Activated CD4-positive, CD25-positive, alpha-beta regulatory T cell treated with anti-CD3 and anti-CD28 coated beads, Interleukin-2, amount 50 U/mL, for 24 hours (primary cell): ENCODE measurements around the gene KMT5C.
"Not testable (repeated sequence)": the region's sequence is repeated elsewhere in the genome, so short reads cannot be mapped to it uniquely, and the experiment has no call there.

Source experiments
- ATAC-seq, 2 donors: fragments of 150-1000 bp; cut with Tn5 transposase; one replicate each; pipeline ENCODE4 v1.10.0; 2021; ENCODE audit warnings: mild to moderate bottlenecking in 1 of 2, moderate library complexity in 1 of 2

Gene KMT5C

DNA sequence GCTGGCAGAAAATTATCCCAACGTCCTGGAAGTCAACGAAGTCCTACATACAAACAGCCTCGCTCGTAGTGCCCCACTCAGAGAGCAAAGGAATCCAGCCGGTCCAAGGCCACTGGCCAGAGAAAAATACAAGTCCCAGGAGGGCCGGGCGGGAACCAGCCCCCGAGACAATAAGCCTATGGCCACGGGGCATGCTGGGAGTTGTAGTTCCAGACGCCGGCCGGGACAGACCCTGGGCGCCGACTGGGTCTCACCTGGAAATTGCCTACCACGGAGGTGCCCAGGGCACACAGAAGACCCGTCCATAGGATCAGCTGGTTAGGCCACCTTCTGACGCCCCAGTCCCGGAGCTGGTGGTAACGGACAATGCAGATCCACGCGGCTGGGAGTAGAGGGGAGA, 19.9 kb upstream of the KMT5C start:
- ATAC-seq: no peak

DNA sequence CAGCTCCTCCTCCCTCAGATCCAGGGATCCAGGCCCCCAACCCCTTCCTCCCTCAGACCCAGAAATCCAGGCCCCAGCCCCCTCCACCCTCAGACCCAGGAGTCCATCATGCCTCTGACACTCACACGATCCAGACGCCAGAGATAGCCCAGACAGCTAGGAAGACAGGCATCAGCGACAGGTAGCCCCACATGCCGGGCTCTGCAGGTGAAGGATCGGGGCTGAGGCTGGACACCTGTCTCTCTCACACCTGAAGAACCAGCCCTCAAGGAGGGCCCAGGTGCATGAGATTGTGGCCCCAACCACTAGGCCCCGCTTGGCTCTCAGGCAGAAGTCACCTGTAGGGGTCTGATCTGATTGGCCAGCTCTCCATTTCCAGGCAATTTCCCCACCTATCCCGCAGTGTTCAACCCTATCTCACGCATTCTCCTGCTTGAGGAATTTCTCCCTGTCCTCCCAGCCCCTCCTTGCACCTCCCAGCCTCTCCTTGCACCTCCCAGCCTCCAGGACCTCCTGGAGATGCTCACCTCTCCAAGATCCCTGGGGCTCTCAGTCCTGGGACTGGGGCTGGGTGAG, 18.7 kb upstream of the KMT5C start:
- ATAC-seq: no peak

DNA sequence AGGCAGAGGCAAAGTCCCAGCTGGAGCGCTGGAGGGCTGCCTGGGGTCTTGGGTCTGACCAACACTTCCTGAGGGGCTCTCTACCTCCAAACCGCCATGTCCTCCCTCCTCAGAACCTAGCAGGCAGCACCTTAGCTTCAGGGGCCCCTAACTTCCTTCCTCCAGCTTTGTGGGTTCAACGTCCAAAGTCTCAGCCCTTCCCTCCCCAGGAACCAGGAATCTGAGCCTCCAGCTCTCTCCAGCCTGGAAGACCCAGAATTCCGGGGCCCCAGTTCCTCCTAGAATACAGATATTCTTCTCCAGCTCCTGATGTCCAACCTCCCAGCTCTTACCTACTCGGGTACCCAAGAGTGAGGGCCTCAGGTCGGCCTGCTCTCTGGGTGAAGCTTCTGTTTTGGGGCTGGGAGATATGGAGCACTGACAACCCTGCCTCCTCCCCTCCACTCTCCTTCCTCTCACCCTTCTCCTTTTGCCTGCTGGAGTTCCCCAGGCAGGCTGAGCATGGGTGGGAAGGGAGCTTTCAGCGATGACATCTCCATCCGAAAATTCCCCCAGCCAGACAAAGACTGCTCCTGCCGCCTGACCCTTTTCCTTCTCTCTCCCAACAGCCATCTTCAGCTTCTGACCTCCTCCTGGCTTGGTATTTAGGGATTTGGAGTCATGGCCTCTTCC, 18.1 kb upstream of the KMT5C start:
- no peak for ATAC-seq

DNA sequence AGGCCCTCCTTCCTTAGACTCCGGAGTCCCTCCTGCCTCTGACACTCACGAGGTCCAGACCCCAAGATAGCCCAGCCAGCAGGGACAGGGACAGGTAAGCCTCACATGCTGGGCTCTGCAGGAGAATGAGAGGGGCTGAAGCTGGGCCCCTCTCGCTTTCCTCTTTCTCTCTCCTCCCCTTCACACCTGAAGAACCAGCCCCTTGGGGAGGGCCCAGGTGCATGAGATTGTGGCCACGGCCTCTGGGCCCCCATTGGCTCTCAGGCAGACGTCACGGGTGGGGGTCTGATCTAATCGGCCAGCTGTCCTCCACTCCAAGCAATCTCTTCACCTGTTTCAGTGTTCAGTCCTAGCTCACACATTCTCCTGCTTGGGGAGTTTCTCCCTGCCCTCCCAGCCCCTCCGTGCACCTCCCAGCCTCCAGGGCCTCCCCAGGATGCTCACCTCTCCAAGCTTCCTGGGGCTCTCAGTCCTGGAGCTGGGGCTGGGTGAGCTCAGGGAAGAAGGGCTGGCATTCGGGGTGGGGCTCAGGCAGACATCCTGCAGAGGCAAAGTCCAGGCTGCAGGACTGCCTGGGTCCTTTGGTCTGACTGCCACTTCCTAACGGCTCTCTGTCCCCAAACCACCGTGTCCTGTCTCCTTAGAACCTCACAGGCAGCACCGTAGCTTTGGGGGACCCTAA, 17.3 kb upstream of the KMT5C start:
- no peak for ATAC-seq

DNA sequence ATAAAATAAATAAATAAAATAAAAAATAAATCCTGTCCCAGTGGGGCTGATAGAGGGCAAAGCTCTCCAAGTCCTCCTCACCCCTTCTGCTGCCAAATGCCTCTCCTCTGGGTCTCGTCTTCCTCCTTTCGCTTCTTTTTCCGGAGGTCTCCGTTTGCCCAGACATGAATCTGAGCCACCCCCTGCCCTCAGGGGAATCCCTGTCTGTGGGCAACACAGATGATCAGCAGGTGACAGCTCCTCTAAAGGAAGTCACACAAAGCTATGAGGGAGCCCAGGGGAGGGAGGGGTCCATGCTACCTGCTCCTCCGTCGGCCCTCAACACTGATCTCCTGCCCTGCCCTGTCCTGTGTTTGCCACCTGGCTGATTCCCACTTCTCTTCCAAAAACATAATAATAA, 15.0 kb upstream of the KMT5C start:
- ATAC-seq: no peak

DNA sequence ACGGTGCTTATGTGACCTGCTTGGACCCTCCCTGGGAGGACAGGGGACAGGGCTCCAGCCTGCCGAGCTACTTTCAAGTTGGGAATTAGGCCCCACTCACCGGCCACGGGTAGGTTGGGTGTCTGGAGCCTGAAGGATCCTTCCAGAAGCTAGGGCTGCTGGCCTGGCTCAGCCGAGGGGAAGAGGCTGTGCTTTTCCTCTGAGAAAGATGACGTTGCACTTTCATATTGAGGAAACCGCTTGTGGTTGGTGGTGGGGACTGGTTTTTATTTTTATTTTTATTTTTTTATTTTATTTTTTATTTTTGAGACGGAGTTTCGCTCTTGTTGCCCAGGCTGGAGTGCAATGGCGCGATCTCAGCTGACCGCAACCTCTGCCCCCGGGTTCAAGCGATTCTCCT, 14.5 kb upstream of the KMT5C start, which contains the start of gene TMEM150B:
TMEM150B (minus strand) TSS at position 170 of the 400 bp plus-strand sequence. CDS start 4,305 bp downstream, outside the sequence.
- ATAC-seq: no peak

DNA sequence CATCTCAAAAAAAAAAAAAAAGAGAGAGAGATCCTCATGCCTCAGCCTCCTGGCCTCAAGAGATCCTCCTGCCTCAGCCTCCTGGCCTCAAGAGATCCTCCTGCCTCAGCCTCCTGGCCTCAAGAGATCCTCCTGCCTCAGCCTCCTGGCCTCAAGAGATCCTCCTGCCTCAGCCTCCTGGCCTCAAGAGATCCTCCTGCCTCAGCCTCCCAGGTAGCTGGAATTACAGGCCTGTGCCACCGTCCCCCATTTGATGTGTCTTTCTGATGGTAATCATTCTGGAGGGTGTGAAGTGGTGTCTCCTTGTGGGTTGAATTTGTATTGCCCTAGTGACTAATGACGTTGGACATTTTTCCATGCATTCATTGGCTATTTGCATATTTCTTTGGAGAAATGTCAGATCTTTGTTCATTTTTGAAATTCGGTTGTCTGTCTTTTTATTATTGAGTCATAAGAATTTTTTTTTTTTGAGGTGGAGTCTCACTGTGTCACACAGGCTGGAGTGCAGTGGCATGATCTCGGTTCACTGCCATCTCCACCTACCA, 10.8 kb upstream of the KMT5C start:
- ATAC-seq: not testable (repeated sequence)

DNA sequence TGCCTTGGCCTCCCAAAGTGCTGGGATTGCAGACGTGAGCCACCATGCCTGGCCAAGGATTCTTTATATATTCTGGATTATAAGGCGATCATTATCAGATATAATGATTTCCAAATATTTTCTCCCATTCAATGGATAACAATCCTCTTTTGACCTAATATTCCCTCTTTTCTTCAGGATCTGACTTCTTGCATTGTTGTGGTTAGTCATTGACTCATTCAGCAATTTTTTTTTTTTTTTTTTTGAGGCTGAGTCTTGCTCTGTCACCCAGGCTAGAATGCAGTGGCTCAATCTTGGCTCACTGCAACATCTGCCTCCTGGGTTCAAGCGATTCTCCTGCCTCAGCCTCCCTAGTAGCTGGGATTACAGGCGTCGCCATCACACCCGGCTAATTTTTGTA, 9.9 kb upstream of the KMT5C start:
- ATAC-seq: not testable (repeated sequence)

DNA sequence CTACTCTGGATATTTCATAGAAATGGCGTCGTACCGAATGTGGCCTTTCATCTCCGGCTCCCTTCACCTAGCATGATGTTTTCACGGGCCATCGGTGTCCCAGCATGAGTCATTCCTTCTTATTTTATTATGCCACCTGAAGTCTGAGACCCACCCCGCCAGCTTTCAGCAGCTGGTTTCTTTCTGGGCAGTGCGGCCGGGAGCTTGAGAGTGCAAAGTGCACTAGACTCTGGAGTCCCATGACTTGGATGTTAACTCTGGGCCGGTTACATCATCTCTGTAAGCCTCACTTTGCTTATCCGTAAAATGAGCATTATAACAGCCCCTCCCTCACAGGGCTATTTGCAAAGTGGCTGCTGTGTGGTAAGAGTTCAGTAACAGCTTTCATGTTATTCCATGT, 5.8 kb upstream of the KMT5C start:
- no peak for ATAC-seq

DNA sequence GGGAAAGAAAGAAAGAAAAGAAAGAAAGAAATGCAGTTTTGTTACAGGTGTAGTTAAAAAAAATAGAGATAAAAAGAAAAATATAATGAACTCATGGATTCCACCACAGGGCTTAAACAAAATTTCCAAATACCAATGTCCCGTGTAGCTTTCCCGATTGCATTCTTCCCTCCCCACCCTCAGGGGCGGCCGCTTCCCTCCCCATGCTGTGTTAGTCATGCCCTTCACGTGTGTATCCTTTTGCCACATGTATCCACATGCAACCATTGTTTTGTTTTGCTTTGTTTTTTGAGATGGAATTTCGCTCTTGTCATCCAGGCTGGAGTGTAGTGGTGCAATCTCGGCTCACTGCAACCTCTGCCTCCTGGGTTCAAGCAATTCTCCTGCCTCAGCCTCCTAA, 3.6 kb upstream of the KMT5C start:
- no peak for ATAC-seq

DNA sequence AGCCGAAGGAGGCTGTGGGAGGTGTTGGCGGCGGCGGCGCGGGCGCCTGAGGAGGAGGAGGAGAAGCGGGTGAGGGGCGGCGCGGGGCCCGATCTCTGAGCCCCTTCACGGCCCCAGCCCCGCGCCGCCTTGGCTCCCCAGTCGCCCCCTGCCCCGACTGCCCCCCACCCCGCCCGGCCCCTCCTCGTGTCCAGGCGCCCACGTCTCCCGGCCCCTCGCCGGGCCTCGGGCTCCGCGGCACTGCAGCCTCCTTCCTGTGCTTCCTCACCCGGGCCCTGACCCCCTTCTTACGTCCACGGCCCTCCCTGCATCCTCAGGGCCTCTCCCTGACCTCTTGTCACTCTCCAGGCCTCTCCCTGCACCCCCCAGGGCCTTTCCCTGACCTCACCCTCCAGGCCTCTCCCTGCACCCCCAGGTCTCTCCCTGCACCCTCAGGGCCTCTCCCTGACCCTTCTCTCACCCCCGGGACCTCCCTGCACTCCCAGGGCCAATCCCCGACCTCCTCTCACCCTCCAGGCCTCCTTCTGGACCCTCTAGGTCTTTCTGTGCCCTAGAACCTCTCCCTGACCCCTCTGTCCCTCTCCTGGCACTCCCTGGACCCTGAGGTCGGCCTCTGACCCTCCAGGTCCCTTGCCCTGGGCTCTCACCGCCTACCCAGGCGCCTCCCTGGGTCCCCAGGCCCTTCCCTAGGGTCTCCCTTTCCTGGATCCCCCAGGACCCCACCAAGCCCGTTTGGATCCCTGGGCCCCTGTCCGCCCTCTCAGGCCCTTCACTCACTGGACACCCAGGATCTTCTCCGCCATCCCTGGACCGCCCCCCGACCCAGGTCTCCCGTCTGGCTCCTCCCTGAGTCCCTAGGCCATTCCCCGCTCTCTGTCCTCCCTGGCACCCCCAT, 460 bp downstream of the KMT5C start:
- no peak for ATAC-seq

DNA sequence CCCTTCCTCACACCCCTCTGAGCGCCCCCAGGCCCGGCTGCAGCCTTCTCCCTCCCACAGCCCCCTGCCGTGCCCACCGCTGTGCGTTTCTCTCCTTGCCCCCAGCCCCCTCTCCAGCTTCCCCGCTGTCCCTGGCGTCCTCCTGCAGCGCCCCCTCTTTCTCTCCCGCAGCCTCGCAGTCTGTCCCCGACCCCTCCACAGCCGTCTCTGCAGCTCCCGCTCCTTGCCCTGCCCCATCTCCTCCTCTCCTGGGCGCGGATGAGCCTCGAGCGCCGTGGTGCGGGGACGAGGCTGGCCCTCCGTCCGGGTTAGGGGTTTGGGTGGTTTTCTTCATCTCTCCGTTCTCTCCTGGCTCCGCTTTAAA, 1.1 kb downstream of the KMT5C start:
- ATAC-seq: no peak

DNA sequence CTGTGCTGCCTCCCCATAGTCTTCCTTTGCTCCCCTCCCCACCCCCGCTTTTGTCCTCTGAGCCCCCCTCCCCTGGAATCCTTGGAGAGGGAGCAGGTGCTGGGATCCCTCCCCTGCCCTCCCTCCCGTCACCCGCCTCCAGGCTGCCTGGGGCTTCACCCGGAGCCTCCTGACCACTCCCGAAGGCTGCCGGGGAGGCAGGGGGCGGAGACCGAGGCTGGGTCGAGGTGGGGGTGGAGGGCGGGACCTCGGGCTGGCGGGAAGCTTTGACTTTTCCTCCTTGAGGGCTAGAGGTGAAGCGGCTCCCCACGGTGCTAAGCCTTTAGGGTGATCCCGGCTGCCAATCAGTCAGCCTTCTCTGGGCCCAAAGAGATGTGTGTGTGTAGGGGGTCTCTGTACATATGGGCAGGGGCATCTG, 1.5 kb downstream of the KMT5C start:
- ATAC-seq: no peak

DNA sequence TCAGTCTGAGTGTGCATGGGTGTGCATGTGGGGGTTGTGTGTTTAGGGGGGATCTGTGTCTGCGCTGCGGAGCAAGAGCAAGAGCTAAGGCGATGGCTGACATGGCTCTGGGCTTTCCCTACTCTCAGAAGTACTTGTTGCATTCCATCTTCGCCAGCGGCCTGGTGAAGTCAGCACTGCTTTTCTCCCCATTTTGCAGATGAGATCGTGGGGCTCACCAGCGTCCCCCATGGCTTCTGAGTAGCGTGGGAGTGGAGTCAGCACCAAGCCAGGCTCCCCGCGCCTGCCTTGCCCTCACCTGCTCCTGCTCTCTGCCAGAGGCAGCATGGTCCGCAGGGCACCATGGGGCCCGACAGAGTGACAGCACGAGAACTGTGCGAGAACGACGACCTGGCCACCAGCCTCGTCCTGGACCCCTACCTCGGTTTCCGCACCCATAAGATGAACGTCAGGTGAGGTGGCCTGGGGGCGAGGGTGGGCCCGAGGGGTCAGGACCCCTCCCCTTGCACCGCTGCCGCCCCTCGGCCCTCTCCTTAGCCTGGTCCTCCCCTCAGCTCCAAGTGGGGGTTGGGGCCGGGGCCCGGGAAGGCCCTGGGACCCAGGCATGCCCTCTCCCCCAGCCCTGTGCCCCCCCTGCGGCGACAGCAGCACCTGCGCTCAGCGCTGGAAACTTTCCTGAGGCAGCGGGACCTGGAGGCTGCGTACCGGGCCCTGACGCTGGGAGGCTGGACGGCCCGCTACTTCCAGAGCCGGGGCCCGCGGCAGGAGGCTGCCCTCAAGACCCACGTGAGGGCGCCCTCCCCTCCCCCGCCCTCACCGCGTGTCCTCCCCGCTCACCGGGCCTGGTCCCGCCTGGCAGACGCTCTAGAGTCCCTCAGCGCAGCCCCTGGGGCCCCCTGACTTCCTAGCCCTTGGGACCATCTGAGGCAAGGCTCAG, 2.2 kb downstream of the KMT5C start:
- no peak for ATAC-seq

DNA sequence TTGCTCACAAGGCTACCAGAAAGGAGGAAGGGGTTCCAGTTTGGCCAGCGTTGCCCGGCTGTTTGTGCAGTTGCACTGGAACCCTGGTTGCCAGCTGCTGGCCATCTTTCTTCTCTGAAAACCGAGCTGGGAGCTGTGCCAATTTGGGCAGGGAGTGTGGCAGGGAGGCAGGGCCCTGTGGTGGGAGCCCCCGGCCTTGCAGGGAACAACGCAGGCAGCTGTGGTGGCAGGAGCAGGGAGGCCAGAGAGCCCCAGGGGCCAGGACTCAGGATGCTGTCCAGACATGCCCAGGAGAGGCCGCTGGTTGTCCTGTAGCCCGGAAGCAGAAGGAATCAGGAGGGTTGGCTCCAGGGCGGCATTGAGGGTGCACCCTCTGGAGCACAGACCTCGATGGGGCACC, 4.8 kb downstream of the KMT5C start:
- no peak for ATAC-seq

DNA sequence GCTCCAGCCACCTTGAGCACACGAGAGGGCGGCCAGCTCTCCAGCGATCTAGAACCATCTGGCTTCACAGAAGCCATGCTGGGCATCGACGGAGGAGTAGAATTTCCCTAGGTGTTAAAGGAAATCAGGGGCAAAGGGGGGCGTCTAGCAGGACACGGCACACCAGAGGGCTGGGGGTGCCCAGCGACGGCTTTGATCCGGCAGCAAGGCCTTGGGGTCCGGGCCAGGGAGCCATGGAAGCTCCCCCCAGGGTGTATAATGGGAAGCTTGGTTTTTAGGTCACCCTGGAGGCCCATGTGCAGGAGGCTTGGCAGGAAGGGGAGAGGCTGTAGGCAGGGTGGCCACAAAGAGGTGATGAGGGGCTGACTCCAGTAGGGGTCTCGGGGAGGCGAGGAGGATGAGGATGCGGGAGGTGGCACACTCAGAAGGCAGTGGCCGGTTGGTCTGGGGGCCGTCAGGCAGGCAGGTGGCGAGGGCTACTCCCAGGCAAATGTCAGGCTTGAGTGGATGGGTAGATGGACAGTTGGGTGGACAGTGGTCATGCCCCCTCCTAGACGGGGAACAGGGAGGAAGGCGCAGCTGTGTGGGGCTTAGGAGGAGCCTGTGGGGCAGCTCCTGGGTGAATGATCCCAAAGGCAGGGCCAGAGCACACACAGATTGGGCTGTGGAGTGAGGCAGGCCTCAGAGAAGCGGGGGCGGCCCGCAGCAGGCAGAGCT, 5.6 kb downstream of the KMT5C start:
- ATAC-seq: no peak

DNA sequence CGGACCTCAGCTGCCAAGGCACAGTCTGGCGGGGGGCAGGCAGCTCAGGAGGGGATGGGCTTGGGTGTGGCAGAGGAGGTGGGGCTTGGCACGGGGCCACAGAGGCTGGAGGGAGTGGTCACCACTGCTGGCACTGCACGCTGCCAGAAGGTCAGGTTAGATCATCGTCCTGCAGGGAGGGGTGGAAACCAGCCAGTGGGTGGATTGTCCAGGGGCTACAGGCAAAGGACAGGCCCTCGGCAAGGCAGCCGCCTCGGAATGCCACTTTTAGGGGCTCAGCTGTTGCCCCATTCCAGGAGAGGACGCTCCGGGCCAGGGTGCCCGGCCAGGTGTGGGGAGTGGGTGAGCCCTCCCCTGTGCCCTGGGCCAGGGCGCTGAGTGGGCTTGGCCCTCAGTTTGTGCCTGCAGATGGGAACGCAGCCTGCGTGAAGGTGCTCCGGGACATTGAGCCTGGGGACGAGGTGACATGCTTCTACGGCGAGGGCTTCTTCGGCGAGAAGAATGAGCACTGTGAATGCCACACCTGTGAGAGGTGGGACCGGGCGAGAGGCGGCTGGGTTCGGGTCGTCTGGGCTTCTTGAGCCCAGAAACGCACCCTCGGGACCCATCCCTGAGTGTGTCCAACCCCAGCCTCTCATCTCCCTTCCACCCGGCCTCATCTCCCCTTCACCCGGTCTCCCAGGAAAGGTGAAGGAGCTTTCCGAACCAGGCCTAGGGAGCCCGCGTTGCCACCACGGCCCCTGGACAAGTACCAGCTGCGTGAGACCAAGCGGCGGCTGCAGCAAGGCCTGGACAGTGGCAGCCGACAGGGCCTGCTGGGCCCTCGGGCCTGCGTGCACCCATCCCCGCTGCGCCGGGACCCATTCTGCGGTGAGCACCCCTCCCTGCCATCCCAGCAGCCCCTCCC, 6.4 kb downstream of the KMT5C start:
- ATAC-seq: no peak

DNA sequence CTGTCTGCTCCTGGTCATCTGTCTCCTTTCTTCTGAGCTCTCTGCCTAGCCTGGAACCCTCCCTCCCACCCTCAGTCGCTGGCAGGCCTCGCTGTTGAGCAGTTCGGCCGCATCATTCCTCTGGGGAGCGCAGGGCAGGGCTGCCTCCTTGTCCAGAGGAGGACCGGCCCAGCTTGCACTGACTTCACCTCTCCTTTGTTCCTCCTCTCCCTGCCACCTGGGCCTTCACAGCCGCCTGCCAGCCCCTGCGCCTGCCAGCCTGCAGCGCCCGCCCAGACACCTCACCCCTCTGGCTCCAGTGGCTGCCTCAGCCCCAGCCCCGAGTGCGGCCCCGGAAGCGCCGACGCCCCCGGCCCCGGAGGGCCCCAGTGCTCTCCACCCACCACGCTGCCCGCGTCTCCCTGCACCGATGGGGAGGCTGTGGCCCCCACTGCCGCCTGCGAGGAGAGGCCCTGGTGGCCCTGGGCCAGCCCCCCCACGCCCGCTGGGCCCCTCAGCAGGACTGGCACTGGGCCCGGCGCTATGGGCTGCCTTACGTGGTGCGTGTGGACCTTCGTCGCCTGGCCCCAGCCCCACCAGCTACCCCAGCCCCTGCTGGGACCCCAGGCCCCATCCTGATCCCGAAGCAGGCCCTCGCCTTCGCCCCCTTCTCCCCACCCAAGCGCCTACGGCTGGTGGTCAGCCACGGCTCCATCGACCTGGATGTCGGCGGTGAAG, 7.2 kb downstream of the KMT5C start:
- ATAC-seq: no peak

DNA sequence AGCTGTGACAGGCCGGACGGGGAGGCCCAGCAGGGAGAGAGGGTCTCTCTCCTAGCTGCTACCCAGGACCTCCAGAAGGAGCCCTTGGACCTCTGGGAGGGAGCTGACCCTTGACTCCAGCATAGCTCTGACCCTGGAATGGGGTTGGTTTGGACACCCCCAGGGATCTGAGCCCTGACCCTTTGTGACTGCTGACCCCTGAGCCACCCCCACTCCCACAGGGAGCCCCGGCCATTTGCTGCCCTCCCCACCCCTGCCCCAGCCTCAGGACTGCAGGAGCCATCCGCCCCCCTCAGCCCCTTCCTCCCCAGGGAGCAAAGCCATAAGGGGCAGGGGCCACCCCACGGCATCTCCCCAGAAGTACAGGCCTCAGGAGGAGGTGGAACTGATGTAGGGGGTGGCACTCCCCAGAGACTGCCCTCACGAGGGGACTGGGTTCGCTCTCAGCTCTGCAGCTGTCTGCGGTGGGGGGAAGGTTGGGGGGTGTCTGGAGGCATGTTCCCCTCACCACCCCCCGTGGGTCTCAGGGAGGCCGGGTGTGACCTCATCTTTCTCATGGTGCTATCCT, 7.8 kb downstream of the KMT5C start:
- no peak for ATAC-seq
